ENCODE results near the gene GATA3. TPM values are rescaled to one million over a fixed set of nuclear protein-coding genes. Genes with fewer than 3 reads are reported as not detected.

The GATA3 gene
- total RNA-seq, 1 donor, result not detected

GRCh38 chr10:8065651-8066050, 11.2 kb downstream of the GATA3 start:
- Histone ChIP-seq H2AFZ (ENCODE audit: low read length) (no peak overlapping the region), H3K4me2 (ENCODE audit: insufficient read depth, low read length) (no peak overlapping the region), H3K4me3 (ENCODE audit: insufficient read depth, low read length) (no peak overlapping the region), H3K9me3 (ENCODE audit: low read depth, low read length) (no peaks in the 10 kb centered on the region), H4K20me1 (ENCODE audit: insufficient read depth, low read length) (no peaks in the 10 kb centered on the region), H3K4me1 (ENCODE audit: insufficient read depth, low read length) (no peaks in the 10 kb centered on the region), H3K79me2 (ENCODE audit: insufficient read depth, low read length) (no peaks in the 10 kb centered on the region), H3K27ac (ENCODE audit: low read depth, low read length) (no peak overlapping the region), H3K27me3 (ENCODE audit: insufficient read depth, low read length) (peaks cover 20% of the 10 kb centered on the region), H3K36me3 (ENCODE audit: insufficient read depth, low read length) (no peaks in the 10 kb centered on the region)
- no peak for DNase-seq (ENCODE audit: insufficient read length, low spot score, missing footprints)
- no peak for TF ChIP-seq CTCF (IDR thresholded peaks at IDR 0.05; ENCODE audit: extremely low read depth, low read depth, low read length)

GRCh38 chr10:8066124-8066523, 11.6 kb downstream of the GATA3 start:
- no peak overlapping the region for H2AFZ ChIP-seq (ENCODE audit: low read length)
- H3K79me2 ChIP-seq (ENCODE audit: insufficient read depth, low read length), result no peaks in the 10 kb centered on the region
- no peaks in the 10 kb centered on the region for H3K4me1 ChIP-seq (ENCODE audit: insufficient read depth, low read length)
- no peak for DNase-seq (ENCODE audit: insufficient read length, low spot score, missing footprints)
- no peaks in the 10 kb centered on the region for H3K9me3 ChIP-seq (ENCODE audit: low read depth, low read length)
- H3K27me3 ChIP-seq (ENCODE audit: insufficient read depth, low read length), result peaks cover 20% of the 10 kb centered on the region
- no peak overlapping the region for H3K4me2 ChIP-seq (ENCODE audit: insufficient read depth, low read length)
- H3K36me3 ChIP-seq (ENCODE audit: insufficient read depth, low read length), result no peaks in the 10 kb centered on the region
- H3K4me3 ChIP-seq (ENCODE audit: insufficient read depth, low read length), result no peak overlapping the region
- TF ChIP-seq CTCF (IDR thresholded peaks at IDR 0.05; ENCODE audit: extremely low read depth, low read depth, low read length), result no peak
- no peak overlapping the region for H3K27ac ChIP-seq (ENCODE audit: low read depth, low read length)
- no peaks in the 10 kb centered on the region for H4K20me1 ChIP-seq (ENCODE audit: insufficient read depth, low read length)

- Histone ChIP-seq H3K36me3 (ENCODE audit: insufficient read depth, low read length) (no peaks in the 10 kb centered on the region), H3K4me3 (ENCODE audit: insufficient read depth, low read length) (no peak overlapping the region), H3K27ac (ENCODE audit: low read depth, low read length) (no peak overlapping the region), H3K4me1 (ENCODE audit: insufficient read depth, low read length) (no peaks in the 10 kb centered on the region), H3K27me3 (ENCODE audit: insufficient read depth, low read length) (peaks cover 20% of the 10 kb centered on the region), H3K4me2 (ENCODE audit: insufficient read depth, low read length) (no peak overlapping the region), H3K9me3 (ENCODE audit: low read depth, low read length) (no peaks in the 10 kb centered on the region), H4K20me1 (ENCODE audit: insufficient read depth, low read length) (no peaks in the 10 kb centered on the region), H2AFZ (ENCODE audit: low read length) (no peak overlapping the region), H3K79me2 (ENCODE audit: insufficient read depth, low read length) (no peaks in the 10 kb centered on the region)
- no peak for DNase-seq (ENCODE audit: insufficient read length, low spot score, missing footprints)
- no peak for TF ChIP-seq CTCF (IDR thresholded peaks at IDR 0.05; ENCODE audit: extremely low read depth, low read depth, low read length)
These were observed 12.3 kb downstream of the GATA3 start for GRCh38 chr10:8066797-8067196.

GRCh38 chr10:8069108-8069507, 14.6 kb downstream of the GATA3 start:
- H3K4me3 ChIP-seq (ENCODE audit: insufficient read depth, low read length), result no peak overlapping the region
- H2AFZ ChIP-seq (ENCODE audit: low read length), result no peak overlapping the region
- no peaks in the 10 kb centered on the region for H3K9me3 ChIP-seq (ENCODE audit: low read depth, low read length)
- no peaks in the 10 kb centered on the region for H3K79me2 ChIP-seq (ENCODE audit: insufficient read depth, low read length)
- H3K27me3 ChIP-seq (ENCODE audit: insufficient read depth, low read length), result peaks cover 9% of the 10 kb centered on the region
- no peak for TF ChIP-seq CTCF (IDR thresholded peaks at IDR 0.05; ENCODE audit: extremely low read depth, low read depth, low read length)
- no peak overlapping the region for H3K4me2 ChIP-seq (ENCODE audit: insufficient read depth, low read length)
- DNase-seq (ENCODE audit: insufficient read length, low spot score, missing footprints), result no peak
- no peak overlapping the region for H3K27ac ChIP-seq (ENCODE audit: low read depth, low read length)
- H3K36me3 ChIP-seq (ENCODE audit: insufficient read depth, low read length), result no peaks in the 10 kb centered on the region
- no peaks in the 10 kb centered on the region for H4K20me1 ChIP-seq (ENCODE audit: insufficient read depth, low read length)
- no peaks in the 10 kb centered on the region for H3K4me1 ChIP-seq (ENCODE audit: insufficient read depth, low read length)
